CD4-positive, alpha-beta T cell treated with Interleukin-6 for 4 hours (primary cell): ENCODE data around the gene MTHFSD.

Experiments
- DNase-seq: peaks from one replicate; pipeline ENCODE4 v3.0.0-alpha.2; 2020; ENCODE audit warnings: mixed read lengths

The MTHFSD gene

DNA sequence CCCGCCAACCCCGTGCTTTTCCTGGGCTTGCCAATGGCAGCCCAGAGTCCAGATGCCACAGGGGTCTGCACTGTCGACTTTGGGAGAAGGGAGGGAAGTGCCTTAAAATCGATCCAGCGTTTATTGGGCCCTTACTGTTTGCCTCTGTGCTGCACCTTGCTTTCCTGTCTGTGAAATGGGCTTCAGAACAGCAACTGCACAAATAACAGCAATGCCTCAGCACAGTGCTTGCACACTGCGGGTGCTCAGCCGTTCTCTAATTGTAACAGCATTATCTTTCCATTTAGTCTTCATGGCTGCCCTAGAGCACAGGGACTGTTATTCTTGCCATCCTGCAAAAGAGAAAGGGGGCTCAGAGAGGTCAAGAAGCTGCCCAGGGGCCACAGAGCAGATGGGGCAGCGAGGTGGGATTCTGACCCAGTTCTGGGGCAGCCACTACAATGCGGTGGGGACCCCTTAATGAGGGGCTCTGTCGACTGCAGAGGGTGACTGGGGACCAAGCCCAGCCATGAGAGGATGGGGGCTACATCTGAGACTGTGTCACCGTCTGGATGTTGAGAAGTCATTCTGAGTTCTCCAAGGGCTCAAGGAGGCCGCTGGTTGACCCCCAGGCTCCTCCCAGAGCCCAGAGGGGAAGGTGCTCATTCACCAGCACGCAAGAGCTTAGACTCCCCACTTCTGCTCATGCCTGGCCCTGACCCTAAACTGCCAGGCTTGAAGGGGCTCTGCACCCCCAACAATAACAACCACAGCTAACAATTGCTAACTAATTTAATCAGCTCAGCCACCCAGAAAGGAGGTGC lies 54.1 kb downstream of the MTHFSD start:
- DNase-seq: no peak

DNA sequence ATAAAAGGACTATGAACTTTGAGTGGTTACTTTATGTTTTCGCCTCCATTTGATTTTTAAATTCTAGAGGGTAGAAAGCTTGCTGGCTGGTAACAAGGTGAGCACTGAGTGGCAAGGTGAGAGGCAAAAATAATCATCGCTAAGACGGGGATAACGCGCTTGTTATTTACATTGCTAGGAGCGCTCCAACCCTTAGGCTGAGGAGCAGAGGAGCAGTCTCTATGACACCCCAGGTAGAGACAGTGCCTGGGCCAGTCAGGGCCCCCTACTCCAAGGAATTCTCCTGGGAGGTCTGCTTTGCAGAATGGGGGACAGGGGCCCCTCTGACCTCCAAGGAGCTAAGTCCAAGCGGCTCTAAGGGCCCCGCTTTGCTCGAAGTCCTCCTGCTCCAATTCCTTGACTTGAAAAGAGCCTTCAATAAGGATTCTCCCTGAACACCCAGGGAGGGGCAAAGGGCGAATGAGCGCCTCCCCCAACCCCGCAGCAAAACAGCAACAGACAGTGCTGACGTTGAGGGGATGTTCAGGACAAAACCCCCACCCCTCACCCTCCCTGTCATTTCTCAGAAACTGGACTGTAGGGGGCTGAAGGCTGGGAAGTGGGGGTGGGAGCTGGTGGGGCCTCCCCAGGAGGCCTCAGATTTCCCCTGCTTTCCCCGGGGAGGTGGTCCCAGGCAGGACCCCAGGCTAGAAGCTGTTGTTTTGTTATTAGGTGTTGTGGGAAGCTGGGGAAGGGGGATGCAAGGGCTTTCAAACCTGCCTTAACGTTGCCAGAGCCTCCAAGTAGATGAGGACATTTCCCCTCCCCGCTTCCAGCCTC lies 54.9 kb downstream of the MTHFSD start:
- DNase-seq: no peak

DNA sequence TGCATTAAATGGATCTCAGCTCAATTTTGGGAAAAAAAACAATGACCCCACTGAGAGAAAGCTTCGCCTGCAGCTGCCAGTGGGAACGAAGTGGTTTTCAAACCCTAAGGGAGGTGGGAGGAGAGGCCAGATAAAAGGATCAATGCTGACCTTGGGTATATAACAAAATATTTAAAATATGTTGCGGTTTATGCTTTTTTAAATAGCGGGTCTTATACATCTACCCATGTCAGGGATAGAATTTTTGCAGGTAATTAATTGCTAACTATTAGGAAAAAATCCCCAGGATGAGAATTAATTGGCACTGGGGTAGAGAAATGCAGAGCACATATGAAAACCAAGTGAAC lies 55.6 kb downstream of the MTHFSD start:
- no peak for DNase-seq

DNA sequence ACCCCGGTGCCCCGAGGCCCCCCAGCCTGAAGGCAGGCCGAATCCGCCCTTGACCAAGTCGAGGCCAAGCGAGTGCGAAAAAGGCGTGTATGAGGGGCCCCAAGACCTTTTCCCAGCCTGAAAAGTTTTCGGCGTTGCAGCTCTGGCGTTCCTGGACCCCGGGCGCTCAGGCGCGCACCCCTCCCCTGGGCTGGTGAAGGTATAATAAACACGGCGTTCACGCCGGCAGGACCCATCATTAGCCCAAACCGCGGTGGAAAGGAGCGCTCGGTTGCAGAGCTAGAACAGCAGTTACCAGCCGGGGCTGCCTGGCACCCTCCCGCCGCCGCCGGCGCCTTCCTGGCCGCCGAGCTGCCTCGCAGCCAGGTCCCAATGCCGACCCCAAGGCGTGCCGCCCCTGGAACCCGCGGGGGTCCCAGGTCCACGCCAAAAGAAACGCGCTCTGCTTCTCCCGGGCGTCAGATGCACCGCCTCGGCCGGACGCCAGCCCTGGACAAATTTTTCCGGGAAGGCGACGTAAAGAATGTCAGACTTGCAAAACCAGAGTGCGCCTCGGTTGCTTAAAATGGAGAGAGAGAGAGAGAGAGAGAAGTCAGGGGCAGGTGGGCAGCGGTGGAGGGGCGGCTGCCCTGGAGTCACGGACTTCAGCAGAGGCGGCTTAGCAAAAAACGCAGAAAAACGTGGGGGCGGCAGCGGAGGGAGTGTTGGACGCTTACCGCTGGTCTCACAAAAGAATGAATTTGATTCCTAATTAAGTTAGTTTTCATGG lies 56.2 kb downstream of the MTHFSD start:
- no peak for DNase-seq

DNA sequence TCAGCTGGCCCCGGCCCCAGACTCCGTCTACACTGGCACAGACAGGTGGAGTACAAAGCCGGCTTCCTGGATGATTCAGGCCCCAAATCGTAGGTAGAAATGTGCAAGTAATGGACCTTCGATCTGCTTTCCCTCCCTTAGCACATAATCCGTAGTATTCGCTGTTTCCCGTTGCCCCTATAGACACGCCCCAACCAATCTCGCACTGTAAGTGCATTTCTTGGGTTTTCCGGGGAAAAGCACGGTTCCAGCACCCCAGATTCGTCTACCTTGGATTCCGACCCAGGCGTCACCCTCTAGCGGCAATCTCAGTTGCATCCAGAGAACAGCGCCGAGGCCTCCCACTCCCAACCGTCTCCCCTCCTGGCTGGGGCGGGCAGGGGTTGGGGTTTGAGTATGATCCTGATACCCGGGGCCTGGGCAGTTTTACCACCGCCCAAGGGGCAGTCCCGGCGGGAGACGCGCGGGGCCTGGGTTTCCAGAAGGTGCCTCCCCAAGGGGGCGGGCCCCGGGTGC lies 56.8 kb downstream of the MTHFSD start:
- DNase-seq: no peak

DNA sequence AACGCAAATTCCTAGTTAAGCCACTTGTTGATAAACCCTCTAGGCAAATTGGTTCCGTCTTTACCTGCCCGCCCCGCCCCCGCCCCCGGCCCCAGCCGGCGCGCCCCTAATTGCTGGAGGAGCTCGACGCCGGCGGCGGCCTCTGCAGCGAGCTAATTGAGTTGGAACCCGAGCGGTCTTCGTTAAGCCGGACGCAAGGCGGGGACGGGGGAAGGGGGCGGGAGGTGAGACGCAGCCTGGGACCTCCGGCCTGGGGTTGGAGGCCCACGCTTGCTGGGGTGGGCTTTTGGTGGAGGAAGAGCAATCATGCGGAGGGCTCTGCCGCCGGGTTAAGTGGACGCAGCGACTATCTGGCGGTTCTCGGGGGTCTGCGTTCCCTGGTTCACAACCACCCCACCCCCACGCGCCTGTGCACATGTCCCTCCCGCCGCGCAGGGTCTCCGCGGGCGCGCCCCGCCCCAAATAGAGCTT lies 57.4 kb downstream of the MTHFSD start:
- DNase-seq: no peak

DNA sequence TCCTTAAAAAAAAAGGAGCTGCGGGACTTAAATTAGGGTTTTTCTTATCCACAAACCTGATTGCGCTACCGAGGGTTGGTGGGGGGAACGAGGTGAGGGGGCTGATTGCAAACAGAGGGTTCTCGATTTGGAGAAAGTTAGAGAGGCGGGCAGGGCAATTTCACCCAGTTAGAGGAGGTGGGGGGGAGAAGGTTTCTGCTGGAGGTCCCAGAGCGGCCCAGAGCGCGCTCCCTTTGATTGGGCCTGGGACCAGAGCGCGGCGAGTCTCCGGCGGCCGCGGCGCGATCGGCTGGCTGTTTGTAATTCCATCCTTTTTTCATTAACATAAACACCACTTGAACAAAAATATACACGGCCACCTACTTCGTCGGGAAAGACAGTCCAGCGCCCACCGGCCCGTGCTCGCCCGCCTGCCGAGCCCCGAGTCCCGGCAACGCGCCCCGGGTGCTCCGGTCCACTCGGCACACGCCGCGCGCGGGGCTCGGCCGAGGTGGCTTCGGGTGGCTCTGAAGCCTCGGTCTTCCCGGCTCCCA lies 58.0 kb downstream of the MTHFSD start:
- no peak for DNase-seq

DNA sequence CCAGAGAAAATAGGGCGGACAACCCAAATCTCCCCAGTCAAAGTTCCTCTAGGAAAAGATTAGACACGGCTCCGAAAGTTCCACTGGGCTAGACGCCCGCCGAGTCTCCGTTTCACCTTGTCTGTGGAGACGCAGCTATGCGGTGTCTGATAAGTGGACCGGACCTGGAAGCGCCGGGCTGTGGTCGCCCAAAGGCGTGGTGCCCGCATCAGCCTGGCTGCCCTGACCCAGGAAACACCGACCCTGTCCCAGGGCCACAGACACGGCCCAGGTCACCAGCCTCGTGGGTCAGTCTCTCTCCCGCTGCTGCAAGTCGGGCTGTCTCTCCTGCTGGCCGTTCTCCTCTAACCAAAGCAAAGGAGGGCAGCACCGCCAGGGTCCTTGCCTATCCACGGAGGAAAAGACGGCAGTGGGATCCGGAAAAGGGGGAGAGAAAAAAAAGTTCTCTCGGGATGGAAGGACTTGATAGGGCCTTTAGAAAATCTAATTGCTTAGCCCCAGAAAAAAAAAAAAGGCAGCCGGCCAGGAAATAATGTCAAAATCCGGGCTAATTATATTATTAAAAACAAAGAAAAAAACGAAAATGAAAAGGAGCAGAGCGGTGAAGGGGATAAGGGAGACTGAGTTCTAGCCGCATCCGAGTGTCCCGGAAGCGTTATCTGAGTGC lies 58.6 kb downstream of the MTHFSD start:
- DNase-seq: no peak

DNA sequence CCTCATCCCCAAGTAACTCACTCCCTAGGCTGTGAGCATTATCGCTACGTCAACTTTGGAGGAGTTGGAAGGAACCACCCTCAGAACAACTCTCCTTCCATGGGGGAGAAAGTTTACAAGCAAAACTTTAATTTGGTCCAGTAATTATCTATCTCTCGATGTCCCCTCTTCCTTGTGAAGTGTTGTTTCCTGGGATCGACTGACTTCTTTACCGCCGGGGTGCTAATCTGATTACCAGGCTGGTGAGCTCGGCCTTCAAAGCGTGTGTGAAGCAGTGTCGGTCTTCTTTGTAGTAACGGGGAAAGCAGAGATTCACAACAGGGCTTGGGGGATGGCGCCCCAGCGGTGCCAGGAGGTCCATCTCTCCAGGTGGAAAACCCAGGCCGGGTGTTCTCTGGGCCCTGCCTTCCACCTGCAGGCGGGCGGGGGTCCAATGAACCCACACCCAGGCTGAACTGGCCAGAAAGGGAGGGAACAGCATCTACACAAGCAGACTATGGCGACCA lies 59.2 kb downstream of the MTHFSD start:
- no peak for DNase-seq

DNA sequence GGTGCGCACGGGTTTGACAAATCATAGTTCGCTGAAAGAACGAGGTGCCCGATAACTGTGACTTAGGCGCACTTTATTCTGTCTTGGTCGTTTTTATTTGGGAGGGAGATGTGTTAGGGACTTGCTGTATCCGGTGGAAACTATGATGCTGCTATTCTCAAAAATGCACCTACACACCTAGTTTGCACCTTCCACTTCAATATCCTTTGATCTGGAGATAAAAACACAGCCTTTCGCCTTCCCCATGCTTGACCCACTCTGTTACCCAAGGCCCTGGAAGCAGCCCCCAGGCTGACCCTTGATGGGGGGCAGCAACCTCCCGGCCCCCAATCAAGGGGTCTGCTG lies 59.7 kb downstream of the MTHFSD start:
- DNase-seq: no peak

DNA sequence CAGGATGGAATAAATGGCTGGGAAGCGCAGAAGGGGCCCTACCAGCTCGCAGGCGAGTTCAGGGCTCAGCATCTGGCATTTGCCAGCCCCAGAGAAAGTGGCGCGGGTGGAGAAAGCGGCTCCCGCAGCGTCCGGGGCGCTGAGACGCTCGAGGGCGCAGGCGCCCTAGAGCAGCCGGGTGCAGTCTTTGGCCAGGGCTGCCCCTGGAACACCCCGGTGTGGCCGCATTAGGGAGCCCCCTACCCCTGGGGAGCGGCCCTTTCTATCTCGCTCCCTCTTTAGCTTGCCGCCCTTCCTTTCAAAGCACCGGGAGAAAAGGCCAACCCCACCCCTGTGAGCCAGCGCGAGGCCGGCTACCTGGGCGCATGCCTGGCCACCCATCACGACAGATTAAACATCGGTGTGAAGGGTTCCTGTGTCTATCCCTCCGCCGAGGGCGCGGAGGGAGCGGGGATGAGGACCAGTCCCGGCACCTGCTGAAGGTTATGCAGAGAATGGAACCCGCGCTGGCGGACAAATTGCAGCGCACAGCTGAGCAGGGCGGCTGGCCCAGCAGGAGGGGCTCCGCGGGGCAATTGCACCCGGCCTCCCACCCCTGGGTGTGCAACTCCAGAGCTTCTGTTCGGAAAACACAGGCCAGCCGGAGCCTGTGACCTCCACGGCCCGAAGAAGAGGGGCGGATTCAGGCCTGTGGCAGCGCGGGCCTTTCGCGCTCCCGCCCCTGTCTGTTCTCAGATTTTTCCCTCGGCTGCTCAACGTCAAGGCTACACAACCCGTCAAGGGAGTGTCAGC lies 60.3 kb downstream of the MTHFSD start:
- DNase-seq: no peak

DNA sequence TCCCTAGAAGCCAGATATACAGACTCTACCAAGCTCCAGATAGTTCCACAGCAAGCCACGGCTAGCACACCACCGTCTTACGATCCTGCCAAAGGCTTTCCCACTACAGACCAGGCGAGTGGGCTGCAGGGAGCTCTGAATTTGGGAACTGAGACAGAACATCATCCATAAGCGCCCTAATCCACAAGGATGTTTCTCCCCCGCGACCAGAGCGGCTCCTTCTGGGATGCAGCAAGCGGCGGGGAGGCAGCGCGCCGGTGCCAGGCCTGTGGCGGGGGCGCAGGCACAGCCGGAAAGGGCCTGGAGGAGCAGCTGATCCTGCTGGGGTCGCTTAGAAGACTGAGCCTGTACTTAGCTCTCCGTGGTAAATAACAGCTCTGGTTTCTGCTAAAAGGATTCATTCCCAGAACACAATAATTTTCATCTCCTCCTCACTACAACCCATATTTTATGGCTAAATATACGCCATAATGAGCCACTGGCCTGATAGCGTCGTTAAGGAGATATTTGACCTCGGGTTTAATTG lies 60.9 kb downstream of the MTHFSD start:
- DNase-seq: no peak

DNA sequence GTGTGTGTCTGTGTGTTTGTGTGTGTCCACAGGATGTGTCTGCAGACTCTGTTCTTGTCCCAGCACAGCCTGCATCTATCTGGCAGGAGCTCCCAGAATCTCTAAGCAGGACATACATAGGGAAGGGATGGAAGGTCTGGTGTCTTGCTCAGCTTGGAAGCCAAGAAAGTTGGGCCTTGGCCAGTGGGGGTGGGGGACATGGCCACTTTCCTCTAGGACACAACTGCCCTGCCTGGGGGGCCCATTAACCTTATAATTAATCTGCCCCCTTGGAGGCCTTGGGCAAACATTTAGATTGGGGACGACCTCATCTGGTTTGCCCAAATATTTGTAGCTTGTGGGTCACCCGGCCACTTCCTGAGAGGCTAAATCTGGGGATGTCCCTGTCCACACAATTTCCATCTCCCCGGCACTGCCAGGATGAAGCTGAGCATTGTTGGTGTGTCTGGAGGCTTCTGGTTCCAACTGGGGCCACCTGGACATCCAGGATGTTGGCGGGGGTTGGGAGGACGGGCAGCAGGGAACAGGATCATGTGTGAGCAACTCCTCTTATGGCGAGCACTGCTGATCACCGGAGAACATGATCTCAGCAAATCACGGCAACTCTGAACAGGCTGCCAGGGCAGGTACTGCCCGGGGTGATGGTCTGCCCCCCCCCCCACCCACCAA lies 61.9 kb downstream of the MTHFSD start:
- no peak for DNase-seq

DNA sequence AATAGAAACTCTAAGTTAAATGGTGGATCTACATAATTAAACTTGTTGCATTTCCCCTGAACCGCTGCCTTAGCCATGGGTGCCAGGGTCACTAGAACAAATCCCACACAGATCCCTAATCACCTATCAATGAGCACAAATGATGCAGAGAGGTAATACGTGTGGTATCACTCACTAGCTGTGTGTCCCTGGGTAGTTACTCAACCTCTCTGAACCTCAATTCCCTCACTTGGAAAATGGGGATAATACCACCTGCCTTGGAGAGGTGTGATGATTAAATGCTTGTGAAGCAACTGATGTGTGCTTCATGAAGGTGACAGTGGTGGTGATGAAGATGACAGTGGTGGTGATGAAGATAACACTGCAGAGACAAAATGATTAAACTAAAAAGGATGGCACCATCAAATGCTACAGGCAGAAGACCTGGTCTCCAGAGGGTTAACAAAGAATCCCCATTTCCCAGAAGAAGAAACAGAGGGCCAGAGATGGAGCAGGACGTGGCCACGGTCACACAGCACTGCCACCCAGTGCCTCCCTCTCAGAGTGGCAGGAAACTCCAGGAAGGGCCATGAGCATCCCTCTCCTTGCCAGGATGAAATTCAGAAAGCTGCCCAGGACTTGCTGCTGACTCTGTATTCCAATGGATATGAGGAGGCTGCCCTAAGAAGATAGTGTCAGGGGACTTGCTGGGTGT lies 62.6 kb downstream of the MTHFSD start:
- no peak for DNase-seq

DNA sequence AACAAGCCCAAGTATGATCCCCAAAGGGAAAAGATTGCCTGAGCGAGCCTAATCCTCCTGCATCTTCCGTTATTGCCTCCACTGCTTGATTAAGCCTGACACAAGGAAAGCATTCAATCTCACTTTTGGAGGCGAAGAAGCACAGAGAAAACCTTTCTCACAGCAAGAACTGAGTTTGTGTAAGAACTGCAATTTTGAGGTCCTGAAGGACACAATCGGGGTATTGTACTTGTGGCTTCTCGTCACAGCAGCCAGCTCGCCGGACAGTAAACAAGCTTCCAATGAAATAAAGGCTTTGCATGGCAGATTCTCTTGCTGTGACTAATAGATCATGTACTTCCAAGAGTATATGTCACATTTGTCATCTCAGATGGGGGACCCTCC lies 63.4 kb downstream of the MTHFSD start:
- DNase-seq: no peak

DNA sequence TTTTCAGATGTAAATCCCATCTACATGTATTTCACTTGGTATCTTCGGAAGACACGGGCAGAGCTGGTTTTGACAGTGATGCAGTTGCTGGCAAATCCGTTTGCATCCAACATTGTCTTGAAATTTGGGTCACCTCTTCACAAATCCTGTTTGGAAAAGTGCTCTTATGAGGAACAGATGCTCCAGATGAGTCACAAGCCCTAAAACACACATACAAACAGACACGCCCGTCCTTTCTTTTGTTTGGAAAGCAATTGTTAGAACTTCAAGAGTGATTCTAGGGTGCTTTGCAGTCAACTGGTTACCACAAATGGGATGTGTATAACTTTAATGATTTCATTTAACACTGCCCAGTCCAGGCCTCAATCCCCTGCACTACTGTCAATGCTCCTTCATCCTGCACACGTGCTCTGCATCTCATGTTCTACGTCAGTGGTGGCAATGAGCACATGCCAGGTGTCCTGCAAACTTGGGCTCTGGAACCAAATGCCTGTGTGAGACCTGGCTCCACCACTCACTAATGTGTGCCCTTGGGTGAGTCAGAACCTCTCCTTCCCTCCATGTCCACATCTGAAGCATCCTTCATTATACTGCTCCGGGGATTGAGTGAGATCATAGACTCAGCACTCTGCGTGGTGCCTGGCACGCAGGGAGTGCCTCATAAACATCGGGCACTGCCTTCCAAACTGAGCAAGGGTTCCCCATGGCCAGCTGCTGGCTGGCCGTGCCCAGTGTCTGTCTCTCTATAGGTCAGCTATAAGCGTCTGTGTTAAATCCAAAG lies 64.0 kb downstream of the MTHFSD start:
- no peak for DNase-seq

DNA sequence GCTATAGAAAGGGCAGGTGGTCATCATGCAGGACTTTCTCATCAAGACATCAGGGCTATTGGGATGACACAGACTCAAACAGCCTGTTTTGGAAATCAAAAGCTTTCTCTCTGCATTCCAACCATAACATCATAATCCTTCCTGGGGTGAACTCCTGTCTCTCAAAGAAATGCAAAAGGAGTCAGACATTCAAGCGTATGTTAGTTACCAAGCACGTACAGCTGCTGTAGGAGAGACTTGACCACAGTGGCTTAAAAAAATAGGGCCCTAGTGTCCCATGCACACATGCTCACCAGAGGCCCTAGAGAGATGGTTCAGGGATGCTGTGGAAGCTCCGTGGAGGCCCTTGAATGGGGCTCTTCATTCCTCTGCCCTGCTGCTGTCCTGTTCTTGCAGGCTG lies 69.3 kb downstream of the MTHFSD start:
- DNase-seq: no peak

DNA sequence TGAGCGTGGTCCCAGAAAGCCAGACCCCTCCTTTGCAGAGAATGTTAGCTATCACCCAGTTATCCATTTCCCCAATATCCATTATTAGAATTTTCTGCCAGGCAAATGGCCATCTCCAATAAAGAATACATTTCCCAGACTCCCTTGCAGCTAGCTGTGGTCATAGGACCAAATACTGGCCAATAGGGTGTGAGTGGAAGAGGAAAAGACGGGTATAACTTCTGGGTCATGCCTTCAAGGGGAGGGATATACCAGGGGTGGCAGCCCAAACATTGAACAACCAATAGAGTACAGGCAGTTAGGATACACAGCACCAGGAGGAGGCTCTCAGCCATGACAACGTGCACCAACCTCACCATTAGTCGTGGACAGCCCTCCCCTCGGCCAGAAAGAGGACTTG lies 70.8 kb downstream of the MTHFSD start:
- DNase-seq: no peak

DNA sequence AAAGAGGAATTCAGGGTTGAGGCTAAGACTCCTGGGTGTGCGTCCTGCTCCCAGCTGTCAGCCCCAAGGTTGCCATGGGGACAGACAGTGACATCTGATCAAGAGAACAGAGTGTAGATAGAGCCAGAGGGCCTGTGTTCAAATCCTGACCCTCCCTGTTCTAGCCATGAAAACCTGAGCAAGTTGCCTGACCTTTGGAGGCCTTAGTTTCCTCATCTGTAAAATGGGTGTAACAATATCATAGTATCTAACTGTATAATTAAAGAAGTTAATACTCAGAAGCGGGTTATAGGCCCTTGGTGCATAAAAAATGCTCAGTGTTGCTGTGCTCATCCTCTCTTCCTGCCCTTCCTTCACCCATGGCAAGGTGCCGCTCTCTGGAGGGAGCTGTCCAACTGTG lies 73.4 kb downstream of the MTHFSD start:
- DNase-seq: no peak
